ENCODE measurements around the gene IPO4.

The IPO4 gene

DNA sequence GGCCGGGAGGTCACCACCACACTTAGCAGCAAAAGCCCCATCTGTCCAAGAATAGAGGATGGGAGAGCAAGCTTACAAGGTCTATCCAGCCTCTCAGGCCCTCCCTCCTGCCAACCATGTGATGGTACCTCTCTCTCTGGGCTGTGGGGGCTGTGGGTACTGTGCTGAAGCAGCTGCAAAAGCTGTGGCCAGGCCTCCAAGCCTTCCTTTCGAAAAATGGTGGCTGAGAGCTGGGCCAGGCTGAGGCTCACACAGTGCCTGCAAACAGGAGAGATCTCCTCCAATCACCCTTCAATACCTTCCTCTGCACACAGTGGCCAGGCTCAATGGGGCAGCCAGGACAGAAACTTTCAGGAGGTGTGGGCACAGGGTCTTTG is 1.1 kb downstream of the IPO4 start:
- TF ChIP-seq, protein P1, sequence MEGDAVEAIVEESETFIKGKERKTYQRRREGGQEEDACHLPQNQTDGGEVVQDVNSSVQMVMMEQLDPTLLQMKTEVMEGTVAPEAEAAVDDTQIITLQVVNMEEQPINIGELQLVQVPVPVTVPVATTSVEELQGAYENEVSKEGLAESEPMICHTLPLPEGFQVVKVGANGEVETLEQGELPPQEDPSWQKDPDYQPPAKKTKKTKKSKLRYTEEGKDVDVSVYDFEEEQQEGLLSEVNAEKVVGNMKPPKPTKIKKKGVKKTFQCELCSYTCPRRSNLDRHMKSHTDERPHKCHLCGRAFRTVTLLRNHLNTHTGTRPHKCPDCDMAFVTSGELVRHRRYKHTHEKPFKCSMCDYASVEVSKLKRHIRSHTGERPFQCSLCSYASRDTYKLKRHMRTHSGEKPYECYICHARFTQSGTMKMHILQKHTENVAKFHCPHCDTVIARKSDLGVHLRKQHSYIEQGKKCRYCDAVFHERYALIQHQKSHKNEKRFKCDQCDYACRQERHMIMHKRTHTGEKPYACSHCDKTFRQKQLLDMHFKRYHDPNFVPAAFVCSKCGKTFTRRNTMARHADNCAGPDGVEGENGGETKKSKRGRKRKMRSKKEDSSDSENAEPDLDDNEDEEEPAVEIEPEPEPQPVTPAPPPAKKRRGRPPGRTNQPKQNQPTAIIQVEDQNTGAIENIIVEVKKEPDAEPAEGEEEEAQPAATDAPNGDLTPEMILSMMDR (IDR thresholded peaks at IDR 0.05; ENCODE audit: low read depth, low read length, poor library complexity, severe bottlenecking), result no peak
- no peak for TF ChIP-seq EZH2phosphoT487 (IDR thresholded peaks at IDR 0.05; ENCODE audit: borderline replicate concordance, low read length)
- peaks cover 13% of the 10 kb centered on the region for H3F3A ChIP-seq (ENCODE audit: control insufficient read depth, insufficient read depth)
- peaks cover 75% of the 10 kb centered on the region for H3K36me3 ChIP-seq (ENCODE audit: control insufficient read depth, low read length)
- no peaks in the 10 kb centered on the region for H3K27me3 ChIP-seq (ENCODE audit: control insufficient read depth, low read length)
- no peak overlapping the region for H3K27ac ChIP-seq (ENCODE audit: low read depth, low read length)
- peaks cover 24% of the 10 kb centered on the region for H3K79me2 ChIP-seq (ENCODE audit: control insufficient read depth, low read length)
- H3K9me3 ChIP-seq (ENCODE audit: control insufficient read depth, insufficient read depth, low read length), result no peaks in the 10 kb centered on the region
- peaks cover 21% of the 10 kb centered on the region for H3K4me1 ChIP-seq (ENCODE audit: control insufficient read depth, low read length)
- H3K9me2 ChIP-seq (replicated peaks; ENCODE audit: control insufficient read depth, low read length), result no peaks in the 10 kb centered on the region
- H4K20me1 ChIP-seq (ENCODE audit: control insufficient read depth, insufficient read depth, low read depth, low read length), result no peaks in the 10 kb centered on the region
- H3K4me2 ChIP-seq (ENCODE audit: low read length), result peak overlapping the region; percentile 90
- H3K4me3 ChIP-seq (ENCODE audit: low read length), result peak overlapping the region; percentile 80

DNA sequence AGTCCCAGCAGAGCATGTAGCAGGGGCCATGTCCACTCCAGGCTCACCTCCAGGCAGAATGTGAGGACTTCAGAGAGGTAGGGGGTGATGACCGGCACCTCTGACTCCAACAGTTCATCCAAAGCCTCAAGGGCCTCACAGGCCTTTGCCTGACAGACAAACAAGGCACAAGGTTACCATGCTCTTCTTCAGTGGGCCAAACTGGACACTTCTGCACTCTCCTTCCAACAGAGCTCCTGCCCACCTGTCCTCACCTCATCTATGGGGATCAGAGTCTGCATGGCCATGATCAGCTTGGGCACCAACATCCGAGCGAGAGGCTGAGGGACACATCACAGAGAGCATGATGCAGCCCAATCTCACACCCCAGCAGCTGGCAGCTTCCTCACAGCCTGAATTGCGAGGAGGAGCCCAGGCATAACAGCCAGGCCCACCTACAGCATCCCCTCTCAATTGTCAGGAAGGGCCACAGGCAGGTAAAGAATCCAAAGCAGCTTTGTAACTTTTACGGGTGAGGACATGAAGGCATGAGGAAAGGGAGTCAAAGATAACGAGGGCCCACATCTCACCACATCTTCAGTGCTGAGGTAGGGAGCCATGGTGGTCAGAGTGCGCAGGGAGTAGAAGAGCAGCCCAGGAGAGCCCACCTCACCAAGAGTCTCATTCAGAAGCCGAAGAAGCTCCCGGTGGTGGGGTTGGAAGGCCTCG is 1.6 kb downstream of the IPO4 start:
- peaks cover 75% of the 10 kb centered on the region for H3K36me3 ChIP-seq (ENCODE audit: control insufficient read depth, low read length)
- H3K4me3 ChIP-seq (ENCODE audit: low read length), result peak overlapping the region; percentile 80; the same call in 1 of the 2 replicates
- peaks cover 13% of the 10 kb centered on the region for H3F3A ChIP-seq (ENCODE audit: control insufficient read depth, insufficient read depth)
- no peaks in the 10 kb centered on the region for H3K9me3 ChIP-seq (ENCODE audit: control insufficient read depth, insufficient read depth, low read length)
- no peaks in the 10 kb centered on the region for H3K27me3 ChIP-seq (ENCODE audit: control insufficient read depth, low read length)
- H3K4me2 ChIP-seq (ENCODE audit: low read length), result peak overlapping the region; percentile 90
- no peak overlapping the region for H3K27ac ChIP-seq (ENCODE audit: low read depth, low read length)
- H3K9me2 ChIP-seq (replicated peaks; ENCODE audit: control insufficient read depth, low read length), result no peaks in the 10 kb centered on the region
- H4K20me1 ChIP-seq (ENCODE audit: control insufficient read depth, insufficient read depth, low read depth, low read length), result no peaks in the 10 kb centered on the region
- TF ChIP-seq, protein P1 (IDR thresholded peaks at IDR 0.05; ENCODE audit: low read depth, low read length, poor library complexity, severe bottlenecking), result no peak
- no peak for TF ChIP-seq EZH2phosphoT487 (IDR thresholded peaks at IDR 0.05; ENCODE audit: borderline replicate concordance, low read length)
- peaks cover 21% of the 10 kb centered on the region for H3K4me1 ChIP-seq (ENCODE audit: control insufficient read depth, low read length)
- H3K79me2 ChIP-seq (ENCODE audit: control insufficient read depth, low read length), result peaks cover 22% of the 10 kb centered on the region

DNA sequence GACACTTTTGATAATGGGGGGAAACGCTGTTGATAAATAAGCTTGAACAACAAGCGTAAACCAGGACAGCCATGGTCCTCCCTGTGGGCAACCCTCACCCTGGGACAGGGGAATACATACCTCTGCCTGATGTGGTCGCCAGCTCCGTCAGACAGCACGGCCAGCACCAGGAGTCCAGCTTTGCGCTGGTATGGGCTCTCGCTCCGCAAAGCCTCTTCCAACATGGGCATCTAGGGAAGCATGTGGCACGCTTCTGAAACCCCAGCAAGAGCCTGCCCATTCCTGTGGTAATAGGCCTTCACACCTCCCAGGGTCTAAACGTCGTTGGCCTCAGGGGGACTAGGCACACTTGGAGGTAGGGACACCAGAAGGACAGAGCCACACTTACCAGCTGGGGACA is 2.9 kb downstream of the IPO4 start:
- H3K27ac ChIP-seq (ENCODE audit: low read depth, low read length), result no peak overlapping the region
- no peak for TF ChIP-seq EZH2phosphoT487 (IDR thresholded peaks at IDR 0.05; ENCODE audit: borderline replicate concordance, low read length)
- TF ChIP-seq, protein P1 (IDR thresholded peaks at IDR 0.05; ENCODE audit: low read depth, low read length, poor library complexity, severe bottlenecking), result no peak
- peaks cover 21% of the 10 kb centered on the region for H3K4me1 ChIP-seq (ENCODE audit: control insufficient read depth, low read length)
- H3K4me2 ChIP-seq (ENCODE audit: low read length), result no peak overlapping the region
- no peaks in the 10 kb centered on the region for H3K9me3 ChIP-seq (ENCODE audit: control insufficient read depth, insufficient read depth, low read length)
- no peaks in the 10 kb centered on the region for H3K9me2 ChIP-seq (replicated peaks; ENCODE audit: control insufficient read depth, low read length)
- H4K20me1 ChIP-seq (ENCODE audit: control insufficient read depth, insufficient read depth, low read depth, low read length), result no peaks in the 10 kb centered on the region
- no peaks in the 10 kb centered on the region for H3K27me3 ChIP-seq (ENCODE audit: control insufficient read depth, low read length)
- peaks cover 22% of the 10 kb centered on the region for H3K79me2 ChIP-seq (ENCODE audit: control insufficient read depth, low read length)
- peaks cover 11% of the 10 kb centered on the region for H3F3A ChIP-seq (ENCODE audit: control insufficient read depth, insufficient read depth)
- peaks cover 79% of the 10 kb centered on the region for H3K36me3 ChIP-seq (ENCODE audit: control insufficient read depth, low read length)
- H3K4me3 ChIP-seq (ENCODE audit: low read length), result no peak overlapping the region

Measured in DOHH2 (cell line).